LNCAP (cell line): ENCODE data around the gene ZNF772.

Source experiments
- TF ChIP-seq, protein P1 (sequence below): fragments of 450-650 bp; IDR thresholded peaks from 2 replicates; pipeline ENCODE4 v1.5.1; 2017; ENCODE audit warnings: mild to moderate bottlenecking

Gene ZNF772

GRCh38 chr19:57437931-57438330, 39.4 kb downstream of the ZNF772 start:
- TF ChIP-seq, protein P1, sequence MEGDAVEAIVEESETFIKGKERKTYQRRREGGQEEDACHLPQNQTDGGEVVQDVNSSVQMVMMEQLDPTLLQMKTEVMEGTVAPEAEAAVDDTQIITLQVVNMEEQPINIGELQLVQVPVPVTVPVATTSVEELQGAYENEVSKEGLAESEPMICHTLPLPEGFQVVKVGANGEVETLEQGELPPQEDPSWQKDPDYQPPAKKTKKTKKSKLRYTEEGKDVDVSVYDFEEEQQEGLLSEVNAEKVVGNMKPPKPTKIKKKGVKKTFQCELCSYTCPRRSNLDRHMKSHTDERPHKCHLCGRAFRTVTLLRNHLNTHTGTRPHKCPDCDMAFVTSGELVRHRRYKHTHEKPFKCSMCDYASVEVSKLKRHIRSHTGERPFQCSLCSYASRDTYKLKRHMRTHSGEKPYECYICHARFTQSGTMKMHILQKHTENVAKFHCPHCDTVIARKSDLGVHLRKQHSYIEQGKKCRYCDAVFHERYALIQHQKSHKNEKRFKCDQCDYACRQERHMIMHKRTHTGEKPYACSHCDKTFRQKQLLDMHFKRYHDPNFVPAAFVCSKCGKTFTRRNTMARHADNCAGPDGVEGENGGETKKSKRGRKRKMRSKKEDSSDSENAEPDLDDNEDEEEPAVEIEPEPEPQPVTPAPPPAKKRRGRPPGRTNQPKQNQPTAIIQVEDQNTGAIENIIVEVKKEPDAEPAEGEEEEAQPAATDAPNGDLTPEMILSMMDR = no peak

- TF ChIP-seq, protein P1 = no peak
Measured at GRCh38 chr19:57436417-57436816, 40.9 kb downstream of the ZNF772 start.

- TF ChIP-seq, protein P1 = no peak
Measured at GRCh38 chr19:57435062-57435978, 42.0 kb downstream of the ZNF772 start, which contains the start of gene ZNF749. TSS of gene ZNF749 (plus strand) at chr19:57435325. CDS start at chr19:57435579, 254 bp downstream.

GRCh38 chr19:57434386-57435061, 42.8 kb downstream of the ZNF772 start:
- TF ChIP-seq, protein P1 = no peak

GRCh38 chr19:57421037-57421436, 56.3 kb downstream of the ZNF772 start:
- TF ChIP-seq, protein P1 = no peak

DNA sequence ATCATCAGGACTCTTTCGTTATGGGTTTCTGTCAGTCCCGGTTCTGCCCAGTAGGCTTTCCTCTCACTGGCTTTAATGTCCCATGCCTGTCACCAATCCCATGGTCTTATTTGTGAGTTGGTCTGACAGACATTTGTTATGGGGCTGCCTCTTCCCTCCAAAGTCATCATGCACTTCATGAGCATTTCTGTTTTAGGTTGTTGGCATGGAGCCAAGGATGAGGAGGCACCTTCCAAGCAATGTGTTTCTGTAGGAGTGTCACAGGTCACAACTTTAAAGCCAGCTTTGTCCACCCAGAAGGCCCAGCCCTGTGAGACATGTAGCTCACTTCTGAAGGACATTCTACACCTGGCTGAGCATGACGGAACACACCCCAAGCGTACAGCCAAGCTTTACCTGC, 57.9 kb downstream of the ZNF772 start:
- TF ChIP-seq, protein P1 = no peak
